ENCODE data around the gene SSUH2. TPM values are rescaled to one million over a fixed set of nuclear protein-coding genes. Genes with fewer than 3 reads are reported as not detected.
"Not testable (repeated sequence)": the region's sequence is repeated elsewhere in the genome, so short reads cannot be mapped to it uniquely, and the experiment has no call there.

The SSUH2 gene
- total and polyA plus RNA-seq, 2 of the 13 experiments (the other 11 are each of a cell fraction or from before 2014, with no cell fraction given), result 38.1 to 136 TPM

- H3K4me3 ChIP-seq (replicated peaks in 1 of 3; ENCODE audit: insufficient read depth in 1 of 3, low read depth in 2 of 3, low read length in 3 of 3); H3K36me3 ChIP-seq (replicated peaks in 1 of 2; ENCODE audit: control insufficient read depth in 1 of 2, insufficient read depth in 2 of 2, low read length in 2 of 2); DNase-seq (ENCODE audit: low spot score); in situ Hi-C loops (cut with HindIII; ENCODE audit: extremely low pct_ligation_motif_present, low pct_unique_long_range_greater_than_20kb); ATAC-seq; H2AFZ ChIP-seq (ENCODE audit: low read length); FAIRE-seq; H4K20me1 ChIP-seq (ENCODE audit: insufficient read depth, low read length); H3K79me2 ChIP-seq (ENCODE audit: insufficient read depth, low read length); H3K27me3 ChIP-seq (ENCODE audit: control insufficient read depth in 1 of 2, insufficient read depth in 2 of 2, low read length in 2 of 2); intact Hi-C loops (cut with micrococcal nuclease; ENCODE audit: unreplicated experiment); CTCF ChIA-PET (ENCODE audit: low intra/inter-chr PET ratio, low total read pairs); H3K9ac ChIP-seq (ENCODE audit: insufficient read depth, low read depth, low read length); BruUV-seq (replicated peaks); POLR2A ChIA-PET; H3K9me3 ChIP-seq (ENCODE audit: low read length): not testable (repeated sequence)
- Histone ChIP-seq H3K4me2 (ENCODE audit: low read depth, low read length) (peak overlapping the region; percentile 18; the same call in 1 of the 2 replicates), H3K4me1 (ENCODE audit: insufficient read depth, low read length) (peaks cover 63% of the 10 kb centered on the region), H3K27ac (ENCODE audit: extremely low read length, insufficient read depth, low read length) (peak overlapping the region; percentile 13)
- TF ChIP-seq YY1 (IDR thresholded peaks at IDR 0.05; ENCODE audit: insufficient read depth, insufficient replicate concordance, low read depth, low read length), result peak; percentile 17
- WGBS (ENCODE audit: low lambda C conversion rate), result 92% methylated on average over 2 of the region's 7 CpGs
Observed at GRCh38 chr3:8675591-8675990, 31.0 kb upstream of the SSUH2 start.

- 44% methylated on average over 14 of the region's 14 CpGs for WGBS (ENCODE audit: low lambda C conversion rate)
- ChIA-PET CTCF (ENCODE audit: low intra/inter-chr PET ratio, low total read pairs) (no interaction called here), POLR2A (no interaction called here)
- no peak overlapping the region for H2AFZ ChIP-seq (ENCODE audit: low read length)
- no peaks in the 10 kb centered on the region for H4K20me1 ChIP-seq (ENCODE audit: insufficient read depth, low read length)
- BruUV-seq (replicated peaks), result no TSS peak
- no peak overlapping the region for H3K4me3 ChIP-seq (replicated peaks in 1 of 3; ENCODE audit: insufficient read depth in 1 of 3, low read depth in 2 of 3, low read length in 3 of 3)
- FAIRE-seq, result peak; percentile 28
- H3K4me1 ChIP-seq (ENCODE audit: insufficient read depth, low read length), result peaks cover 48% of the 10 kb centered on the region
- H3K27ac ChIP-seq (ENCODE audit: extremely low read length, insufficient read depth, low read length), result no peak overlapping the region
- no peaks in the 10 kb centered on the region for H3K27me3 ChIP-seq (ENCODE audit: control insufficient read depth in 1 of 2, insufficient read depth in 2 of 2, low read length in 2 of 2)
- no peaks in the 10 kb centered on the region for H3K79me2 ChIP-seq (ENCODE audit: insufficient read depth, low read length)
- no peaks in the 10 kb centered on the region for H3K9me3 ChIP-seq (ENCODE audit: low read length)
- no peak for DNase-seq (ENCODE audit: low spot score)
- H3K9ac ChIP-seq (ENCODE audit: insufficient read depth, low read depth, low read length), result no peak overlapping the region
- H3K4me2 ChIP-seq (ENCODE audit: low read depth, low read length), result peak overlapping the region; percentile 56
- H3K36me3 ChIP-seq (replicated peaks in 1 of 2; ENCODE audit: control insufficient read depth in 1 of 2, insufficient read depth in 2 of 2, low read length in 2 of 2), result no peaks in the 10 kb centered on the region
- intact Hi-C loops (cut with micrococcal nuclease; ENCODE audit: unreplicated experiment), result loop anchor here (1.0 kb wide), 1 partner anchor 34 kb away; no protein-coding TSS in a partner anchor
- in situ Hi-C loops (cut with HindIII; ENCODE audit: extremely low pct_ligation_motif_present, low pct_unique_long_range_greater_than_20kb), result no loop called here
- ATAC-seq, result no peak
- TF ChIP-seq ZNF740 (CRISPR knock-in tag; IDR thresholded peaks at IDR 0.05), result no peak
- no peak for TF ChIP-seq CERS6 (CRISPR knock-in tag; IDR thresholded peaks at IDR 0.05)
- TF ChIP-seq SETDB1 (CRISPR knock-in tag; IDR thresholded peaks at IDR 0.05; ENCODE audit: borderline replicate concordance), result no peak
- TF ChIP-seq ZNF10 (CRISPR knock-in tag; IDR thresholded peaks at IDR 0.05; ENCODE audit: borderline replicate concordance, low read depth), result no peak
- no peak for TF ChIP-seq SOX6 (IDR thresholded peaks at IDR 0.05)
- TF ChIP-seq SOX6 (CRISPR knock-in tag; IDR thresholded peaks at IDR 0.05), result peak; percentile 44
- TF ChIP-seq ARID5B (CRISPR knock-in tag; IDR thresholded peaks at IDR 0.05), result peak; percentile 30; the same call in 1 of the 2 replicates
- peak; percentile 56; the same call in 1 of the 2 replicates for TF ChIP-seq NR2F6 (IDR thresholded peaks at IDR 0.05)
- TF ChIP-seq NR2F6 (CRISPR knock-in tag; IDR thresholded peaks at IDR 0.05), result peak; percentile 44; the same call in 1 of the 2 replicates
- no peak for TF ChIP-seq SOX13 (IDR thresholded peaks at IDR 0.05)
- TF ChIP-seq SOX13 (CRISPR knock-in tag; conservative IDR thresholded peaks at IDR 0.05 in 1 of 2, IDR thresholded peaks at IDR 0.05 in 1 of 2), result peak in 1 of 2 experiments; percentile 68; a peak in 2 of 4 replicates
- peak; percentile 57 for TF ChIP-seq RARA (CRISPR knock-in tag; IDR thresholded peaks at IDR 0.05)
Observed at GRCh38 chr3:8673083-8673737, 28.6 kb upstream of the SSUH2 start.

Measured in HepG2 (cell line).